Inflammatory macrophage (primary cell): ENCODE results near the gene NFATC1.
A peak's percentile ranks its signal among the peaks of the same experiment; 100 is the strongest.

Experiments used
- DNase-seq, 2 donors: peaks; one replicate each; pipeline ENCODE4 v3.0.0-alpha.2; 2020 to 2022

NFATC1 gene

GRCh38 chr18:79405781-79406575 lies 10.2 kb downstream of the NFATC1 start:
- peak; percentile 71 to 85 for DNase-seq

GRCh38 chr18:79406708-79407107 lies 11.0 kb downstream of the NFATC1 start:
- no peak for DNase-seq

- DNase-seq, result no peak
Measured at GRCh38 chr18:79409313-79409712, 13.6 kb downstream of the NFATC1 start.

GRCh38 chr18:79410171-79410641 lies 14.5 kb downstream of the NFATC1 start:
- DNase-seq, result no peak

GRCh38 chr18:79410731-79411613 lies 15.2 kb downstream of the NFATC1 start:
- no peak for DNase-seq

- DNase-seq, result no peak
Measured at GRCh38 chr18:79411614-79412526, 16.1 kb downstream of the NFATC1 start.

- peak in 1 of 2 donors; percentile 26 for DNase-seq
Measured at GRCh38 chr18:79413025-79413424, 17.3 kb downstream of the NFATC1 start.

GRCh38 chr18:79413426-79413825 lies 17.7 kb downstream of the NFATC1 start:
- DNase-seq, result no peak

GRCh38 chr18:79413901-79414300 lies 18.2 kb downstream of the NFATC1 start:
- DNase-seq, result no peak

- DNase-seq, result no peak
Measured at GRCh38 chr18:79416022-79416676, 20.4 kb downstream of the NFATC1 start.

- DNase-seq, result no peak
Measured at GRCh38 chr18:79416677-79417052, 20.9 kb downstream of the NFATC1 start.

GRCh38 chr18:79418236-79418635 lies 22.5 kb downstream of the NFATC1 start:
- DNase-seq, result no peak

- no peak for DNase-seq
Measured at GRCh38 chr18:79418642-79419041, 22.9 kb downstream of the NFATC1 start.

GRCh38 chr18:79420033-79420745 lies 24.5 kb downstream of the NFATC1 start:
- no peak for DNase-seq

GRCh38 chr18:79421275-79421857 lies 25.6 kb downstream of the NFATC1 start:
- no peak for DNase-seq

GRCh38 chr18:79422022-79422782 lies 26.5 kb downstream of the NFATC1 start:
- no peak for DNase-seq

- no peak for DNase-seq
Measured at GRCh38 chr18:79422783-79423165, 27.0 kb downstream of the NFATC1 start.

- no peak for DNase-seq
Measured at GRCh38 chr18:79423211-79424007, 27.7 kb downstream of the NFATC1 start.

GRCh38 chr18:79424008-79424565 lies 28.4 kb downstream of the NFATC1 start:
- no peak for DNase-seq
